HCT116 (cell line): ENCODE data around the gene CTBP2. TPM values are rescaled to one million over a fixed set of nuclear protein-coding genes. Genes with fewer than 3 reads are reported as not detected.

Experiments
- ATAC-seq: fragments of 200-7000 bp; cut with Tn5 transposase; 2 replicates; pipeline ENCODE4 v1.9.1; 2020; ENCODE audit warnings: mild to moderate bottlenecking, moderate library complexity
- BruUV-seq: library from RNA; stranded (reverse); fragments of 400-500 nt; replicated peaks from 2 replicates; lab custom pipeline; 2021; lab: Mats Ljungman, UMichigan
- CTCF ChIA-PET: fragments of 300-600 bp; sonication (Branson Sonifier 250); formaldehyde crosslinking; loops from one replicate; lab custom pipeline; 2021; ENCODE audit warnings: antibody characterized with exemption; lab: Charles Lee
- POLR2A ChIA-PET: fragments of 300-600, 350-600 bp; sonication (Branson Sonifier 250); formaldehyde crosslinking; loops from one replicate; lab custom pipeline; 2021; ENCODE audit warnings: antibody characterized with exemption; lab: Charles Lee
- RAD21 ChIA-PET, 2 experiments: fragments of 300-600 bp; sonication (Branson Sonifier 250); formaldehyde crosslinking; loops; one replicate each; lab custom pipeline; 2023; ENCODE audit warnings: low total read pairs in 2 of 2; ENCODE audit not compliant: uncharacterized antibody in 2 of 2, unreplicated experiment in 2 of 2, low non-redundant PET in 1 of 2; lab: Charles Lee
- DNase-seq: peaks from one replicate; pipeline ENCODE4 v3.0.0-alpha.2; 2010; ENCODE audit warnings: low read depth, low spot score
- H2AFZ ChIP-seq: fragments of 200-600 bp; shearing (Covaris generic), sonication (generic); 2 replicates; pipeline ENCODE4 v1.6.1; 2017; ENCODE audit warnings: low read depth, mixed run types, mixed read lengths, antibody characterized with exemption, low read length; ENCODE audit not compliant: poor library complexity, severe bottlenecking
- H3K27ac ChIP-seq: 2 replicates; pipeline ENCODE4 v1.5.1; 2012; ENCODE audit warnings: low read depth, low read length
- H3K27me3 ChIP-seq: fragments of 200-600 bp; sonication (generic); 2 replicates; pipeline ENCODE4 v1.6.1; 2016; ENCODE audit warnings: mixed run types, low read length, mixed read lengths; ENCODE audit not compliant: insufficient read depth
- H3K36me3 ChIP-seq, 2 experiments: fragments of 200-500 bp in 1 of 2; fragments of 200-600 bp in 1 of 2; sonication (Bioruptor generic) in 1 of 2; sonication (generic) in 1 of 2; 2 replicates each; pipeline versions ENCODE4 v1.5.1 to v1.6.1; 2014 to 2016; ENCODE audit warnings: low read length in 2 of 2, inconsistent platforms in 1 of 2, mixed read lengths in 1 of 2, mixed run types in 1 of 2; ENCODE audit not compliant: insufficient read depth in 2 of 2, control insufficient read depth in 1 of 2
- H3K4me1 ChIP-seq, 2 experiments: fragments of 200-600 bp in 1 of 2; sonication (generic) in 1 of 2; 2 replicates each; pipeline versions ENCODE4 v1.5.1 to v1.6.1; 2012 to 2017; ENCODE audit warnings: low read length in 2 of 2, inconsistent platforms in 1 of 2, mild to moderate bottlenecking in 1 of 2, mixed read lengths in 1 of 2, mixed run types in 1 of 2, moderate library complexity in 1 of 2; ENCODE audit not compliant: insufficient read depth in 2 of 2, control insufficient read depth in 1 of 2
- H3K4me2 ChIP-seq: fragments of 200-600 bp; sonication (generic); 2 replicates; pipeline ENCODE4 v1.6.1; 2017; ENCODE audit warnings: mixed run types, low read length, mixed read lengths
- H3K4me3 ChIP-seq, 2 experiments: fragments of 200-600 bp in 1 of 2; sonication (generic) in 1 of 2; replicated peaks in 1 of 2; 2 replicates each; pipeline ENCODE4 v1.5.1; 2011 to 2016; ENCODE audit warnings: low read length in 2 of 2, control low read depth in 1 of 2, low read depth in 1 of 2, mild to moderate bottlenecking in 1 of 2, mixed read lengths in 1 of 2, mixed run types in 1 of 2
- H3K79me2 ChIP-seq: fragments of 200-600 bp; sonication (generic); 2 replicates; pipeline ENCODE4 v1.6.1; 2017; ENCODE audit warnings: mild to moderate bottlenecking, mixed run types, low read length, moderate library complexity, mixed read lengths; ENCODE audit not compliant: insufficient read depth
- H3K9ac ChIP-seq: fragments of 200-600 bp; sonication (generic); 2 replicates; pipeline ENCODE4 v1.6.1; 2016; ENCODE audit warnings: low read length, mixed read lengths
- H3K9me2 ChIP-seq: fragments of 200-600 bp; sonication (generic), shearing (Covaris generic); 2 replicates; pipeline ENCODE4 v1.6.1; 2017; ENCODE audit warnings: mixed run types, mild to moderate bottlenecking, moderate library complexity; ENCODE audit not compliant: insufficient read depth
- H3K9me3 ChIP-seq, 2 experiments: fragments of 200-500 bp in 1 of 2; fragments of 200-600 bp in 1 of 2; sonication (Bioruptor generic) in 1 of 2; sonication (generic) in 1 of 2; 2 replicates each; pipeline ENCODE4 v1.6.1; 2014 to 2017; ENCODE audit warnings: low read length in 2 of 2, mixed read lengths in 2 of 2, inconsistent platforms in 1 of 2, low read depth in 1 of 2, mild to moderate bottlenecking in 1 of 2, mixed run types in 1 of 2, moderate library complexity in 1 of 2; ENCODE audit not compliant: control insufficient read depth in 1 of 2, insufficient read depth in 1 of 2
- H4K20me1 ChIP-seq: fragments of 200-600 bp; sonication (generic), shearing (Covaris generic); 2 replicates; pipeline ENCODE4 v1.6.1; 2017; ENCODE audit warnings: mixed run types, mild to moderate bottlenecking, moderate library complexity; ENCODE audit not compliant: insufficient read depth
- CTCF ChIP-seq, 3 experiments: fragments of 200-600 bp in 1 of 3; sonication (generic) in 1 of 3; IDR thresholded peaks in 2 of 3; conservative IDR thresholded peaks in 1 of 3; 2 replicates each; pipeline ENCODE4 v1.5.1; 2012 to 2017; ENCODE audit warnings: low read depth in 2 of 3, low read length in 2 of 3, antibody characterized with exemption in 1 of 3, borderline replicate concordance in 1 of 3, control low read depth in 1 of 3, mild to moderate bottlenecking in 1 of 3, mixed read lengths in 1 of 3, mixed run types in 1 of 3, moderate library complexity in 1 of 3; ENCODE audit not compliant: insufficient read depth in 1 of 3
- FOSL1 ChIP-seq: IDR thresholded peaks from 2 replicates; pipeline ENCODE4 v1.6.1; 2012; ENCODE audit warnings: low read depth
- MAX ChIP-seq: IDR thresholded peaks from 2 replicates; pipeline ENCODE4 v1.6.1; 2012
- ZBTB33 ChIP-seq: IDR thresholded peaks from 2 replicates; pipeline ENCODE4 v1.6.1; 2011; ENCODE audit warnings: mild to moderate bottlenecking, low read length, moderate library complexity; ENCODE audit not compliant: insufficient replicate concordance; ENCODE audit errors: extremely low read depth
- intact Hi-C: fragments of 100-400 bp; cut with micrococcal nuclease; formaldehyde crosslinking; loops from 2 replicates; pipeline ENCODE4 v1.10.0; 2022
- total RNA-seq: library from RNA; stranded (reverse); gene quantifications from one replicate; pipeline ENCODE4 v1.2.1, GENCODE V29; 2021; ENCODE audit not compliant: unreplicated experiment

The CTBP2 gene
- total RNA-seq, 1 experiment from 2014 or later, result 144 TPM

GRCh38 chr10:125016611-125017202, 143.7 kb downstream of the CTBP2 start:
- BruUV-seq, result no TSS peak
- Histone ChIP-seq H3K9me2 (no peaks in the 10 kb centered on the region), H3K27ac (no peak overlapping the region), H3K27me3 (no peaks in the 10 kb centered on the region), H3K4me2 (no peak overlapping the region), H3K36me3 (no peaks in the 10 kb centered on the region), H4K20me1 (peaks cover 3% of the 10 kb centered on the region; the same call in 1 of the 2 replicates), H3K9me3 (no peaks in the 10 kb centered on the region), H3K4me3 (no peak overlapping the region), H3K9ac (no peak overlapping the region)
- ChIA-PET POLR2A (no interaction called here), CTCF (no interaction called here)
- TF ChIP-seq MAX (no peak), FOSL1 (no peak), ZBTB33 (no peak), CTCF (IDR thresholded peaks at IDR 0.05 in 2 of 3, conservative IDR thresholded peaks at IDR 0.05 in 1 of 3; ENCODE audit: borderline replicate concordance in 1 of 3, insufficient read depth in 1 of 3, low read depth in 2 of 3, low read length in 2 of 3) (no peak)
- TF ChIP-seq, all 23 proteins: peak for 0
- ATAC-seq (no peak), DNase-seq (no peak)
- Histone ChIP-seq H3K4me1 (no peaks in the 10 kb centered on the region), H2AFZ (no peak overlapping the region), H3K79me2 (peaks cover 80% of the 10 kb centered on the region)
- intact Hi-C loops, result no loop called here
- RAD21 ChIA-PET, result no interaction called here
